Lung microvascular endothelial cell (primary cell): ENCODE data around the gene ZNF778. TPM values are rescaled to one million over a fixed set of nuclear protein-coding genes. Genes with fewer than 3 reads are reported as not detected.
A peak's percentile ranks its signal among the peaks of the same experiment; 100 is the strongest.
"Not testable (repeated sequence)": the region's sequence is repeated elsewhere in the genome, so short reads cannot be mapped to it uniquely, and the experiment has no call there.

Experiments
- DNase-seq, 2 donors: peaks; one replicate each; pipeline versions ENCODE4 v3.0.0 to v3.0.0-alpha.2; 2010; ENCODE audit warnings: low read depth in 2 of 2
- total RNA-seq: library from RNA; depleted of rRNA; stranded (reverse); fragments of >200 nt; gene quantifications from 2 replicates; pipeline ENCODE4 v1.2.1, GENCODE V29; 2014

The ZNF778 gene
- total RNA-seq, 1 donor from 2014 or later = 8.7 TPM

GRCh38 chr16:89210904-89211515, 6.5 kb upstream of the ZNF778 start:
- DNase-seq = no peak

- peak; percentile 85 to 87 for DNase-seq
Measured at GRCh38 chr16:89216315-89217137, 977 bp upstream of the ZNF778 start.

- no peak for DNase-seq
Measured at GRCh38 chr16:89217138-89217387, 440 bp upstream of the ZNF778 start.

GRCh38 chr16:89219365-89219764, 1.9 kb downstream of the ZNF778 start:
- peak in 1 of 2 donors; percentile 17 for DNase-seq

- no peak for DNase-seq
Measured at GRCh38 chr16:89221604-89222003, 4.1 kb downstream of the ZNF778 start.

GRCh38 chr16:89222931-89223330, 5.4 kb downstream of the ZNF778 start:
- no peak for DNase-seq

GRCh38 chr16:89224665-89225064, 7.2 kb downstream of the ZNF778 start:
- no peak for DNase-seq

- DNase-seq = no peak
Measured at GRCh38 chr16:89230255-89230654, 12.8 kb downstream of the ZNF778 start.

GRCh38 chr16:89232107-89232506, 14.6 kb downstream of the ZNF778 start:
- no peak for DNase-seq

GRCh38 chr16:89233678-89234490, 16.4 kb downstream of the ZNF778 start:
- DNase-seq = no peak

GRCh38 chr16:89237733-89238132, 20.2 kb downstream of the ZNF778 start:
- DNase-seq = no peak

GRCh38 chr16:89241187-89242007, 23.9 kb downstream of the ZNF778 start:
- DNase-seq = peak; percentile 36 to 59

GRCh38 chr16:89242795-89243200, 25.3 kb downstream of the ZNF778 start:
- no peak for DNase-seq

- no peak for DNase-seq
Measured at GRCh38 chr16:89243664-89244063, 26.2 kb downstream of the ZNF778 start.

- not testable (repeated sequence) for DNase-seq
Measured at GRCh38 chr16:89244264-89244663, 26.8 kb downstream of the ZNF778 start.

- no peak for DNase-seq
Measured at GRCh38 chr16:89244754-89245153, 27.3 kb downstream of the ZNF778 start.

- DNase-seq = no peak
Measured at GRCh38 chr16:89246383-89246902, 28.9 kb downstream of the ZNF778 start.

GRCh38 chr16:89246903-89247733, 29.6 kb downstream of the ZNF778 start:
- DNase-seq = peak; percentile 81 to 92

- not testable (repeated sequence) for DNase-seq
Measured at GRCh38 chr16:89247734-89248075, 30.2 kb downstream of the ZNF778 start.

- no peak for DNase-seq
Measured at GRCh38 chr16:89248196-89248982, 30.9 kb downstream of the ZNF778 start.
